Daoy (cell line): ENCODE data around the gene RHEB. TPM values are rescaled to one million over a fixed set of nuclear protein-coding genes. Genes with fewer than 3 reads are reported as not detected.

Source experiments
- total RNA-seq: library from RNA; depleted of rRNA; stranded (reverse); fragments of >200 nt; shearing (Covaris generic); gene quantifications from 2 replicates; pipeline ENCODE4 v1.2.3, GENCODE V29; 2014; rRNA removed

The RHEB gene
- total RNA-seq, 1 experiment from 2014 or later = 307 TPM

Other genes starting within 250 kb of the RHEB start
- 128 and 131 TPM in 2 replicates for gene NUB1, start 178.1 kb downstream of the RHEB start, total RNA-seq
- 0.06 and 0.48 TPM in 2 replicates for gene WDR86, start 109.9 kb downstream of the RHEB start, total RNA-seq
- 0.17 TPM in 1 of 2 replicates, not detected in the other for gene CRYGN, start 79.8 kb downstream of the RHEB start, total RNA-seq